Mucosa of rectum (tissue), 2 donors: ENCODE measurements around the gene CD164L2.
A peak's percentile ranks its signal among the peaks of the same experiment; 100 is the strongest.
"Not testable (repeated sequence)": the region's sequence is repeated elsewhere in the genome, so short reads cannot be mapped to it uniquely, and the experiment has no call there.

Experiments
- H3K27ac ChIP-seq, 2 donors: one replicate each; pipeline ENCODE4 v1.7.0; 2013; ENCODE audit warnings: inconsistent platforms in 2 of 2, low read depth in 2 of 2, low read length in 2 of 2
- H3K27me3 ChIP-seq, 2 donors: one replicate each; pipeline ENCODE4 v1.7.0; 2013; ENCODE audit warnings: low read length in 2 of 2; ENCODE audit not compliant: control insufficient read depth in 2 of 2, insufficient read depth in 2 of 2
- H3K36me3 ChIP-seq, 2 donors: one replicate each; pipeline ENCODE4 v1.7.0; 2013; ENCODE audit warnings: low read length in 2 of 2; ENCODE audit not compliant: control insufficient read depth in 2 of 2, insufficient read depth in 2 of 2
- H3K4me1 ChIP-seq, 2 donors: one replicate each; pipeline ENCODE4 v1.7.0; 2013; ENCODE audit warnings: low read length in 2 of 2, mild to moderate bottlenecking in 1 of 2; ENCODE audit not compliant: control insufficient read depth in 2 of 2, insufficient read depth in 2 of 2
- H3K4me3 ChIP-seq, 2 donors: one replicate each; pipeline ENCODE4 v1.7.0; 2013; ENCODE audit warnings: low read length in 2 of 2
- H3K9ac ChIP-seq, 2 donors: one replicate each; pipeline ENCODE4 v1.7.0; 2013; ENCODE audit warnings: low read length in 2 of 2, low read depth in 1 of 2, mild to moderate bottlenecking in 1 of 2
- H3K9me3 ChIP-seq, 2 donors: one replicate each; pipeline ENCODE4 v1.7.0; 2013; ENCODE audit warnings: low read length in 2 of 2; ENCODE audit not compliant: control insufficient read depth in 2 of 2
- donor health status: healthy.
- donor health status: Normal muscosa, but diverticular disease.

Gene CD164L2

DNA sequence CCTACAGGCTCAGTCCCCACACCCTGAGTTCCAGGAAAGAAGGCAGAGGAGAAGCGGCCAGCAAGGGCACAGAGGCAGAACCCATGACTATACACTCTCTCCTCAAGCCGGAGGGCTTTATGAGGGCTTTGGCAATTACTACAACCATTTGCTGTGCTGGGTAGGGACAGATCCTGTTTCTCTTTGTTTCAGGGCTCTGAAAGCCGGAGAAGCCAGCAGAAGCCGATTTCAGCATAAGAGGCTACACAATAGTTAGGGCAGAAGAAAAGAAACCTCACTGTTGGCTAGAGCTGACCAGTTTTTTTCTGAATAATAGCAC, 23.2 kb upstream of the CD164L2 start:
- Histone ChIP-seq H3K9me3 (no peaks in the 10 kb centered on the region), H3K27ac (no peak overlapping the region), H3K9ac (no peak overlapping the region), H3K4me3 (no peak overlapping the region), H3K4me1 (peaks cover 19 to 23% of the 10 kb centered on the region in 2 donors), H3K36me3 (peaks cover 43 to 47% of the 10 kb centered on the region in 2 donors), H3K27me3 (no peaks in the 10 kb centered on the region)

DNA sequence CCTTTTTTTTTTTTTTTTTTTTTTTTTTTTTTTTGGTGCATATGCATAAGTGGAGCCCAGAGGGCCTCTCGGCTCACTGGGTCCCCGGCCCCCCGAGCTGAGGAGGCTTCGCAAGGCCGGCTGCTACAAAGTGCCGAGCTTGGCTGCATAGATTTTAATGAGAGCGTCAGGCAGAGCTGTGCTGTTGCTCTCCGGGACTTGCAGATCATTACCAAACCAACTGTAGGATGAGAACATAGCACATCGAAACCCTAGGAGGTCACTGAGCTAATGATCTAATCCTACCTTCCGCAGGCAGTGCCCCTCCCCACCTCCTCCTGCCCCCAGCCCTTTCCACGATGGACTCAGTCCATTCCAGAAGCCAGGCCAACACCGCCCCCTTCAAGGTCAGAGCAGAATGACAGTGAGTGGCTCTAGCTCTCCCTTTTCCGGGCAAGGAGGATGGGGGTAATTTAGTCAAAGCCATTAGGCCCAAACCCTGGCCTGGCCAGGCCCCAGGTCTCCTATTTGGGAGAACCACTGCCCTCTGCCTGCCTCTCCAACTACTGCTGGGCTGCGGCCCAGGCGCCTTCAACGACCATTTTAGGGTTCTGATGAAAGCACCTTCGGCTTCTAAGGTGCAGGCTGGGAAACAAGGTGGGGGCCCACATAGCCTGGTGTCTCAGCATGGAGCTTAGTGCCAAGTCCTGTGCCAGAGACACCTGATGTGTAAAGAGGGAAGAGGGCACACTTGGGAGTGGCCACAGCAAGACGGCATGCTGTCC, 22.6 kb upstream of the CD164L2 start:
- peaks cover 19 to 23% of the 10 kb centered on the region in 2 donors for H3K4me1 ChIP-seq
- not testable (repeated sequence) for H3K27ac ChIP-seq, H3K4me3 ChIP-seq, H3K9me3 ChIP-seq, H3K27me3 ChIP-seq, H3K9ac ChIP-seq
- peaks cover 38 to 42% of the 10 kb centered on the region in 2 donors for H3K36me3 ChIP-seq

DNA sequence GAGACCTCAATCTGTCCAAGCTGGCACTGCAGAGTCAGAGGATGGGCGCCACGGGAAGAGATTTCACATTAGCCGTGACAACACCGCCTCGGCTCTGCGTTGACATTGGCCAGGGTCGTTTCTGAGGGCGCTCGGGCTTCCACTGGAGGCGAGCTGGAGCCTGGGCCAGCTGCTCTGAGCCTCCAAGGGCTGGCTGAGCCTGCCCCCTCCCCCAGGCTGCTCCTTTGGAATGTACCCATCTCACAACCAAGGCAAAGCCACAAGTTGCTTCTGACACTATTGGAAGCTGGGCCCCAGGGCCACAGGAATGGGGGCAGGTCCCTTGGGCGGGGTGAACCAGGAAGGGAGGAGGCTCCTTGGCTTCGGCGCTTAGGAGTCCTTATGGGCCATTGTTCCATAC, 21.9 kb upstream of the CD164L2 start:
- no peak overlapping the region for H3K9ac ChIP-seq
- H3K27me3 ChIP-seq: no peaks in the 10 kb centered on the region
- peaks cover 19 to 23% of the 10 kb centered on the region in 2 donors for H3K4me1 ChIP-seq
- peak overlapping the region; percentile 5 to 48 for H3K27ac ChIP-seq
- no peaks in the 10 kb centered on the region for H3K9me3 ChIP-seq
- peaks cover 31 to 35% of the 10 kb centered on the region in 2 donors for H3K36me3 ChIP-seq
- H3K4me3 ChIP-seq: no peak overlapping the region

DNA sequence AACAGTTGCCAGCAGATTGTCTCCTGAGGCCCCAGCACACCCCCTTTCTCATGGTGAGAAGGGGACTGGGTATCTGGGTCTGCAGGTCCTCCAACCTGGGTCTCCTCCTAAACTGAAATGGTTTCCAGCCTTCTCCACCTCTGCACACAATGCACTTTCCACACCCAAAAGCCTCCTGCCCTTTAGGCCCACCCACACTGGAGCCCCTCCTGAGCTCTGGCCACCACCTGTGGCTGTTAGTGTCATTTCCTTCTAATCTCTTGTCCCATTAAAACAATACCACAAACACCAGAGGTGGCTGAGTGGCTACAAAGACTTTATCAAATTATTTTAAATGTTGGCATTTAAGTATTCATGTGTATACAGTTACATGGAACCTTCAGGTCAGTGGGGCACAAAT, 20.8 kb upstream of the CD164L2 start:
- peaks cover 26 to 29% of the 10 kb centered on the region in 2 donors for H3K36me3 ChIP-seq
- H3K4me3 ChIP-seq: no peak overlapping the region
- H3K27ac ChIP-seq: peak overlapping the region; percentile 58 to 66
- H3K9ac ChIP-seq: no peak overlapping the region
- H3K9me3 ChIP-seq: no peaks in the 10 kb centered on the region
- no peaks in the 10 kb centered on the region for H3K27me3 ChIP-seq
- peaks cover 19 to 26% of the 10 kb centered on the region in 2 donors for H3K4me1 ChIP-seq

DNA sequence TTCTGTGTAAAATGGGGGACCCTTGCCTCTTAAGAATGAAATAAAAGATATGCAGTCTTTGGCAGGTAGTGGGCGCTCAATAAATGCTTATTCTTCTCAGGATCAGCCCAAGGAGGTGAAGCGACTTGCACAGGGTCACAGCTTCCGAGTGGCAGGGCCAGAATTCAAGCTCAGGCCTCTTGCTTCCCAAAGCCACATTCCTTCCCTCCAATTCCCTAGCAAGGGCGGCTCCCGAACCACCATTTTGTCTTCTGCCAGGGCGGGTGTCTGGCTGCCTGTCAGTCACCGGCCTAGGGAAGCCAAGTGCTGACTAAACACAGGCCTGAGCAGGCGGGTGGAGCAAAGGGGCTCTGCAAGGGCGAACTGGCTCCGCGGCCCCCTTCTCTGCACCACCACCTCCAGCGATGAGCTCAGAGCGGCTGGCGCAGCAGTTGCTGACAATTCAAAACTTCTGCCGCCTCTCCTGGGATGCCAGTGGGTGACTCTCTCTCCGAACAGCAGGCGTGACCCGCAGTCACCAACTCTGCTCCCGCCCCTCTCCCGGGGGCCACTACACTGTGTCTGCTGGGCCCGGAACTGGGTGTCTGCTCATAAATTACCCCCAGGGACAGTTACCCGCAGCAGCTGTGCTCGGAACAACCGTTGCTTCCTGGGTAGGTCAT, 20.1 kb upstream of the CD164L2 start:
- Histone ChIP-seq H3K4me1 (peaks cover 19 to 31% of the 10 kb centered on the region in 2 donors), H3K4me3 (peak overlapping the region in 1 of 2 donors; percentile 33), H3K36me3 (peaks cover 20 to 22% of the 10 kb centered on the region in 2 donors), H3K9ac (no peak overlapping the region), H3K27me3 (no peaks in the 10 kb centered on the region), H3K27ac (peak overlapping the region; percentile 58 to 66), H3K9me3 (no peaks in the 10 kb centered on the region)

DNA sequence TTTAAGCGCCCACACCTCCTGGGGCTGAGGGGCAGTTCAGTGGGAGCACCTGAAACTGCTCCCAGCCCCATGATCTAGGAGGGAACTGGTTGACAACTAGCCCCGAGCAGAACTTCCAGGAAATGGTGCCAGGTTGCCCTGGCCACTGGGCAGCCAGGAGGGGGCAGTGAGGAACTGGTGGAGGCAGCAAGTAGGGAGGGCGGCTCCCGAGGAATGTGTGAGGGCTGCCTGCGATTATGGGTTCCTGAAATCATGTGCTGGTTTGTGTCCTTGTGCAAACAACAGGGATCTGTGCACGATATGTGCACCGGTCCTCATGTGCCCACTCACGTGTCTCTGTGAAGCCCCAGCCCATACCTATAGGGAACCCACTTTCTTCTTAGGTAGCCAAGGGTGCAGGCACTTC, 19.2 kb upstream of the CD164L2 start:
- Histone ChIP-seq H3K27ac (peak overlapping the region; percentile 58 to 66), H3K36me3 (peaks cover 11 to 14% of the 10 kb centered on the region in 2 donors), H3K9me3 (no peaks in the 10 kb centered on the region), H3K4me1 (peaks cover 18 to 31% of the 10 kb centered on the region in 2 donors), H3K27me3 (no peaks in the 10 kb centered on the region), H3K9ac (peak overlapping the region in 1 of 2 donors; percentile 18), H3K4me3 (no peak overlapping the region)

DNA sequence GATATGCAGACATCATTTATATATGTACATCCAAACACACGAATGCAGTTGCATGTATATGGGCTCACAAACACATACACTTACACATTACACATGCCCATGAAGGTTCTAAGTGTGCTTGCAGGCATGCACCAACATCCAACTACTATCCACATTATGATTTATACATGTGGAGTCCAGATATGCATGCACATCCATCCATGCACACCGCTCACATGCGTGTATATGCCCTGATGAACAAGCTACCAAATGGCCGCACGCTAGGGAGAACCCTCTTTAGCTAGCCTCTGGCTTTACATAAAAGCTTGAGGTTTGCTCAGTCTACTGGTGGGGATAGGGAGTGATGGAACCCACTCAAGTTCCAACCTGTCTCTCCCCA, 17.8 kb upstream of the CD164L2 start:
- Histone ChIP-seq H3K27me3 (no peaks in the 10 kb centered on the region), H3K4me3 (no peak overlapping the region), H3K4me1 (peaks cover 17 to 28% of the 10 kb centered on the region in 2 donors), H3K9ac (no peak overlapping the region), H3K36me3 (peaks cover 4% of the 10 kb centered on the region in 2 donors), H3K27ac (no peak overlapping the region), H3K9me3 (no peaks in the 10 kb centered on the region)

DNA sequence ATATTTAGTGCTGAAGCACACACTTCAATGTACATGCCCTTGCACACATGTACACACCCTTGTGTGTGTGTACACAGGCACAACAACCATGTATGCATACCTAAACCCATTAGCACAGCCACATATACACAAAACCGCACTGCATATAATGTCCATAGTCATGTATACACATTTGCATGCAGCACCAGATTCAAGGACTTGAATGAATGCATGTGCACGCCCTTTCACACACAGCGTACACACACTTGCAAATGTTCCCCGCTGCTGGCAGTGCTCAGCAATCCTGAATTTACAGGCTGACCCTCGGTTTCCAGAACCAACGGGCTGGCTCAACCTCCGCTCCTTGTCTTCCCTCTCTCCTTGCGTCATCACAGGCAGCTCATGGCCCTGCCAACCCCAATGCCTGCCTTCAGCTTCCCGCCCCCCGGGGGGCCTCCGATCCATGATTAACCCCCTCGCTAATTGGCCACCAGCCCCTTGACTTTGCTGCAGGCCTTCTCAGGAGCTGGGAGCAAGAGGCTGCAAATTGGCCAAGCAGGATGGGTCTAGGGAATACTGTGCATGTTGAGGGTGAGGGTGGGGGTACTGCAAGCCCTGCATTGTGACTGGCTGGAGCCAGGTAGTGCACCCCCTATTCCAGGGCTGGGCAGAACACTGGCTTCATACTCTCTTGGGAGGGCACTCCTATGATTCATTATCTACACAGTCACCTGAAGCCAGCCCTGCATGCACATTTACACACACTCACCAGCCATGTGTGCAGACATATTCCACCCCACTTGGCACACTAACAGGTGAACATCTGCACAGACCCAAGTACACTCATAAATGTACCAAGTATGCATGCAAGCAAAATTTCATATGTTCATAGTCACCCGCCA, 17.2 kb upstream of the CD164L2 start:
- Histone ChIP-seq H3K36me3 (peaks cover 4% of the 10 kb centered on the region in 2 donors), H3K4me3 (no peak overlapping the region), H3K27ac (no peak overlapping the region), H3K4me1 (peaks cover 17 to 28% of the 10 kb centered on the region in 2 donors), H3K27me3 (no peaks in the 10 kb centered on the region), H3K9ac (no peak overlapping the region), H3K9me3 (no peaks in the 10 kb centered on the region)

DNA sequence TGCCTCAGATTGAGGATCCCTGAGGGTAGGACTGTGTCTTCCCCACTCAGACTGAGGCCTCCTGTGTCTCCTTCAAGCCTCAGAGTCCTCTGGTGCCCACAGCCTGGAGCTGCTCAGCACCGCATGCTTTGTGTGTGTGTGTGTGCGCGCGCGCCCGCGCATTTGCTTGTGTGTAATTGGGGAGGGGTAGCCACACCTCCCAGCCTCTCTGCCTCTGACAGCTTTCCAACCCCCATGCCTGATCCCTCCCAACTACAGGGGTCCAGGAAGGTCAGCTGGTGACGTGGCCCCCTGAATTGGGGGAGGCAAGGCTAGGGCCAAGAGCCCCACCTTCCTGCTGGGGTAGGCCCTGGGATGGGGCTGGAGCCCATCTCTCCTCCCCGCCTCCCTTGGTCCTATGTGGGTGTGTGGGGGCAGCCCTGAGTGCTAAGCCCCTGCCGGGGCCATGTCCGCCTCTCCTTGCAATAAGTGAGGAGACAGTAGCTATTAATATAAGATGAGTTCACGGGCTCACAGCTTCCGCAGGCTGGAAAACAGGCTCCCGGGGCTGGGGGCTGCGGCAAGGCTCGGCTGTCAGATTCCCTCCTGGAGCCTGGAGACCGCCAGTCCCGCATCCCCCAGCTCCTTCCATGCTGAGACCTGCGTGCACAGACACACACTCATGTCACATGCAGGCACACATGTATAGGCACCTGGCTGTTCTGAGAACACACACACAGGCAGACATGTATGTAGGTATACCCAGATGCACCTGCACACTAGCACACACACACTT, 16.3 kb upstream of the CD164L2 start:
- Histone ChIP-seq H3K27me3 (no peaks in the 10 kb centered on the region), H3K36me3 (no peaks in the 10 kb centered on the region), H3K4me1 (peaks cover 17 to 28% of the 10 kb centered on the region in 2 donors), H3K4me3 (no peak overlapping the region), H3K9me3 (no peaks in the 10 kb centered on the region), H3K27ac (no peak overlapping the region), H3K9ac (no peak overlapping the region)
